Uterus (tissue), 2 donors: ENCODE measurements around the gene RBFOX2.
"Not testable (repeated sequence)": the region's sequence is repeated elsewhere in the genome, so short reads cannot be mapped to it uniquely, and the experiment has no call there.

ENCODE experiments used
- POLR2A ChIP-seq, 2 donors: fragments of 450-650 bp; IDR thresholded peaks; one replicate each; pipeline ENCODE4 v1.6.1; 2016; ENCODE audit warnings: antibody characterized with exemption in 2 of 2, mild to moderate bottlenecking in 1 of 2, moderate library complexity in 1 of 2
- TF ChIP-seq, protein P1 (sequence below), 4 experiments: fragments of 200-600 bp in 2 of 4; fragments of 450-650 bp in 2 of 4; sonication (generic) in 2 of 4; IDR thresholded peaks; one replicate each; pipeline ENCODE4 v1.5.1; 2016 to 2019; ENCODE audit warnings: antibody characterized with exemption in 4 of 4, mild to moderate bottlenecking in 2 of 4, moderate library complexity in 1 of 4

GRCh38 chr22:35699852-35700251 is 328.8 kb downstream of the RBFOX2 start:
- TF ChIP-seq, protein P1, sequence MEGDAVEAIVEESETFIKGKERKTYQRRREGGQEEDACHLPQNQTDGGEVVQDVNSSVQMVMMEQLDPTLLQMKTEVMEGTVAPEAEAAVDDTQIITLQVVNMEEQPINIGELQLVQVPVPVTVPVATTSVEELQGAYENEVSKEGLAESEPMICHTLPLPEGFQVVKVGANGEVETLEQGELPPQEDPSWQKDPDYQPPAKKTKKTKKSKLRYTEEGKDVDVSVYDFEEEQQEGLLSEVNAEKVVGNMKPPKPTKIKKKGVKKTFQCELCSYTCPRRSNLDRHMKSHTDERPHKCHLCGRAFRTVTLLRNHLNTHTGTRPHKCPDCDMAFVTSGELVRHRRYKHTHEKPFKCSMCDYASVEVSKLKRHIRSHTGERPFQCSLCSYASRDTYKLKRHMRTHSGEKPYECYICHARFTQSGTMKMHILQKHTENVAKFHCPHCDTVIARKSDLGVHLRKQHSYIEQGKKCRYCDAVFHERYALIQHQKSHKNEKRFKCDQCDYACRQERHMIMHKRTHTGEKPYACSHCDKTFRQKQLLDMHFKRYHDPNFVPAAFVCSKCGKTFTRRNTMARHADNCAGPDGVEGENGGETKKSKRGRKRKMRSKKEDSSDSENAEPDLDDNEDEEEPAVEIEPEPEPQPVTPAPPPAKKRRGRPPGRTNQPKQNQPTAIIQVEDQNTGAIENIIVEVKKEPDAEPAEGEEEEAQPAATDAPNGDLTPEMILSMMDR (IDR thresholded peaks at IDR 0.05) = not testable (repeated sequence)
- TF ChIP-seq POLR2A (IDR thresholded peaks at IDR 0.05) = not testable (repeated sequence)
